ENCODE measurements around the gene NGFR.

The NGFR gene

GRCh38 chr17:49469831-49470810 lies 25.0 kb upstream of the NGFR start:
- DNase-seq: no peak

DNA sequence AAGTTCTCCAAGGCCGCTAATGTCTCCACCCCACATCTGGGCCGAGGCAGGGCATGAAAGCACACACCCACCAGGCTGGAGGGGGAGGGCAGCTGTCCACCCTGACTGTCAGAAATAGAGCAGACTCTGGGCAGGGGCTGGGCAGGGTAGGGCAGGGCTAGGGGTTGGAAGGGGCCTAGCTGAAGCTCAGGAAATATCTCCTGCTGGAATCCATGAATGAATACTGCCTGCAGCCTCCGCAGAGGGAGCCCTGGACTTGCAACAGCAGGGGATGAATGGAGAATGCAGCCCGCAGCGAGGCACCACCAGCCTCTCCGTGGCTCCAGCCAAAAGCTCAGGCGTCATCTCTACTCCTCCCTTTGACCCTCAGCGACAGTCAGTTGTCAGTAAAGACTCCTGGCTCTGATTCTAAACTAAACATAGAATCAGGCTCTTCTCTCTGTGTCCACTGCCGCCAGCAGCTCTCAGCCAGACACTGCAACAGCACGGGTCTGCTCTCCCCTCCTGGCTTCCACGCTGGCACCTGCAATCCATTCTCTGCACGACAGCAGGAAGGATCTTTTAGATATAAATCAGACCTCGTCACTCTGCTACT lies 23.9 kb upstream of the NGFR start:
- no peak for DNase-seq

DNA sequence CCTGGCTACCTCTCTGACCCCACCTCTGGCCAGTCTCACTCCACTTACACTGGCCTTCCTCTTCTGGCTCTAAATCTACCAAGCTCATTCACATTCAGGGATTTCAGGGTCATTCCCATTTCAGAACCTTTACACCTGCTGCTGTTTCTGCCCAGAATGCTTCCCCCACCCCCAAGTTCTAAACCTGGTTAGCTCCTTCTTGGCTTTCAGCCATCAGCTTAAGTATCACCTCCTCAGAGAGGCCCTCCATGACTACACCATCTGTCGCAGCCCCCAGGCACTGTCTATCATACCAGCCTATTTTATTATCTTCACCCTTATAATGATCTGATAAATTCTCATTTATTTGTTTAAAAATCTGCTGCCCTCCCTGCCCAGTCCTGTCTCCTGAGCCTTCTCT lies 23.3 kb upstream of the NGFR start:
- DNase-seq: no peak

DNA sequence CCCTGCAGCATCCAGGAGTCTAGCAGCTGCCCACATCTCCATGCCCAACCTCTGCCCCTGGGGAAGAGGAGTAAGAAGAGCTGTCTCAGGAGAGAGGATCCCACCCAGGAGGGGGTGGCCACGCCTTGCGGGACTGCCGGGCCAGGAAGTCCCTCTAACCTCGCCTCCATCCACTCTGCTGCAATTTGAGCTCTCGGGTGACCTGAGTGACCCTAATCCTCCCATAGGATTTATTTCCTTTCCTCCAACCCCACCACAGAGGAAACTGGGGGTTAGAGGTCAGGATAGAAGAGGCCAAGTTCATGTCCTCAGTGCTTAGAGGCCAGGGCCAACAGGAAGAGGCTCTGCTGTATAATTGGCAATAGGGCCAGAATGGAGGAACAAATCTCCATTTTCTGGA lies 22.6 kb upstream of the NGFR start:
- no peak for DNase-seq

- no peak for DNase-seq
Measured at GRCh38 chr17:49473900-49474751, 21.0 kb upstream of the NGFR start.

DNA sequence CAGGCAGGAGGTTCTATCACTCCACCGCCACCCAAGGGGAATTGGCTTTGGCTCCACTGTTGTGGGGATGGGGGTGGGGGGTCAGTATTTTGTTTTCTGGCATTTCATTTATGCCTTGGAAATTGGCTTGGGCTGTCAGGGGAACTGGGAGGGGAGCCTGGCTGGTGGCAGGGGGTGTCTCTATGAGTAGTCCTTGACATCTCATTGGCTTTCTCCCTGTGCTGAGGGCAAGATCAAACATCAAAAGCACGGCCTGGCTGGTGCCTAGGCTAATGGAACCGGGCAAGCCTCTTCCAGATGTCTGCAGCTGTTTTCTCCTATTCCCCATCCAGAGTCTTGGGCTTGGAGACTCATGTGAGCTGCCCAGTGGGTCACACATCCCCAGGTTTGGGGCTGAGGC lies 17.4 kb upstream of the NGFR start:
- DNase-seq: no peak

- no peak for DNase-seq
Measured at GRCh38 chr17:49480836-49481615, 14.1 kb upstream of the NGFR start.

- no peak for DNase-seq
Measured at GRCh38 chr17:49482144-49482817, 12.8 kb upstream of the NGFR start.

DNA sequence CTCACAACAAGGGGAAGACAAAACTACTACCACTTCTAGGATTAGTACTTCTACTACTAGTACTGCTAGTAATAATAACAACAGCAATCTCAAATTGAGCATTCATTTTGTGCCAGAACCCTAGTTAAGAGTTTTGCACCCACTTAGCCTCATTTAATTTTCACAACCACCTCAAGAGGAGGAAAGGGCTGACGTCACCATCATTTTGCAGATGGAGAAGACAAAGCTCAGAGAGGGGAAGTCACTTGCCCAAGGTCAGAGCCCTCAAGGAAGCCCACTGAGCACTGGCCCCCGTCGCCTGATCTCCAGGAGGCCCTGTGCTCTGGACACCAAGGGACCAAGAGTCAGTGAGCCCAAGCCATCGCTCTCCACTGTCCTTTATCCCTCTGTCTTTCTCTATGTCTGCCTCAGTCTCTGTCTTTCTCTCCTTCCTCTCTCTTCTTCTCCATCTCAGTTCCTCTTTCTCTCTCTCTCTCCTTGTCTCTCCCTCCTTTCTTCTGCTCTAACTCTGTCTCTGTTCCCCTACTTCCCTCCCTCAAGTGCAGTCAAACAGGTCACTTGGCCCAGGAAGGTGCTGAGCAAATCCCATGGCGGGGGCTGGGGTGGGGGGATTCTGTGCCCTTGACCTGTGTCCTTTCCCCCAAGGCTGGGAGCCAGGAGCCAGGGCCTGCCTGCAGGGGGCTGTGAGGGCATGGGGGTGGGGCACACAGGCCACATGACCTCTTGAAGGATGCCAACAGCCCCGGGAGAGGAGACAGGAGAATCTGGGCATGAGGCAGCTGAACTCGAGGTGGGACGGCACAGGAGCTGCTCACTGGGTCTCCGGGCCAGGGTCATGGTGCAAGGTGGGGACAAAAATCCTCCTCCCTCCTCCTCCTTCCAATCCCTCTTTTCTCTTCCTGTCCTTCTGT lies 11.2 kb upstream of the NGFR start:
- DNase-seq: no peak

- no peak for DNase-seq
Measured at GRCh38 chr17:49484588-49484987, 10.5 kb upstream of the NGFR start.

DNA sequence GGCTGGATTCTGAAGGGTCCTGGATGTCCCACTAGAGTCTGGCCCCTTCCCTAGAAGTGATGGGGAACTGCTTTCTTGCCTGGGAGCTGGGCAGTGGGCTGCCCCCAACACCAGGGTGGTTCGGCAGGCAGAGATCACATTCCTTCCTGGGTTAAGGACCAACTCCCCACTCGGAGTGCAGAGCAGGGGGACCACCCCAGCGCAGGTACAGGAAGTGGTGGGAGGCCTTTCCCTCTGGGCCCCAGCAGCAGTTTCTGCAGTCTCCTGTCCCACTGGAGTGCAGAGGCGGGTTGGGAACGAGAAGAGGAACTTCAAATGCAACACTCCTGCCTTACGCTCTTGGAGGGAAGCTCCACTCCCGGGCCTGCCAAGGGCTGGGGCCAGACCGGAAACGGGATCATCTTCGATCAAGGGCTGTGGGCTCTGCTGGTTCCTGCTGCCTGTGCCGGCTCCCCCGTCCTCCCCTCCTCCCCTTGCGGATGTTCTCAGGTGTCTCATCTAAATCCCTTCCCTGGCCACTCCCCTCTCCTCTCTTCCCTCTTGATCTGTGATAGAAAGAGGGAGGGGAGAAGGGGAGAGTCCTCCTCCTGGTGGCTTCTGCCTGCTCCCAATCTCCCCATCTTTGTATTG lies 9.0 kb upstream of the NGFR start:
- no peak for DNase-seq

DNA sequence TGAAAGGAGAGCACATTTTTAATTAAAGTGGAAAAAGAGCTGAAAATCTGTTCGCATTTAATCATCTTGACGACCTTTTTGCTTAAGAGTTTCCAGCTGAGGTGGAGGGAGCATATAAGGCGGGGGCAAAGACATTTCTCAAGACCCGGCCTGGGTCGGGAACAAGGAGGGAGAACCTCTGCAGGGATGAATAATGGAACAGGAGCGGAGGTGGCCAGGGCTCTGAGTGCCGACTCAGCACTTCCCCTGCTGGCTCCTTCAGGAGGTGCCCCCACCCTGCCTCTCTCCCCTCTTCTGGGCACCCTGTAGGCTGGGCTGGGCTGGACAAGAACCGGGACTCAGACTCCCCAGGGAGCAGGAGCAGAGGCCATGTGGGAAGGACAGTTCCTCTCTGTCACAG lies 7.9 kb upstream of the NGFR start:
- DNase-seq: no peak

DNA sequence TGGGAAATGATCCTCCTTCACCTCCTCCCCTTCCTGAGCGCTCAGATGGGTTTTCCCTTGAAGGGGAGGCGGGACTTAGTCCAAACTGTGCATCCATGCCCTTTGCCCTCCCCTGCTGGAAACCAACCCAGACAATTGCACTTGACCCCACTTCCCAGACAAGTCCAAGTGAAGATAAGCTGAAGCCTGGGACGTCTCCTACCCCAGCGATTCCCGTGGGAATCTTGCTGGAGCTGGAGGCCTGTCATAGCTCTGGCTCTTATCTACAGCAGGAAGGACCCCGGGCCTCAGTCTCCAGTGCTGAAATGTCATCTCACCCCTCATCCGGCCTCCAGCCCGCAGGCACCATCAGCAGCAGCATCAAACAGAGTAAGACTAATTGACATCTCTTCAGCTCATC lies 6.5 kb upstream of the NGFR start:
- DNase-seq: no peak

DNA sequence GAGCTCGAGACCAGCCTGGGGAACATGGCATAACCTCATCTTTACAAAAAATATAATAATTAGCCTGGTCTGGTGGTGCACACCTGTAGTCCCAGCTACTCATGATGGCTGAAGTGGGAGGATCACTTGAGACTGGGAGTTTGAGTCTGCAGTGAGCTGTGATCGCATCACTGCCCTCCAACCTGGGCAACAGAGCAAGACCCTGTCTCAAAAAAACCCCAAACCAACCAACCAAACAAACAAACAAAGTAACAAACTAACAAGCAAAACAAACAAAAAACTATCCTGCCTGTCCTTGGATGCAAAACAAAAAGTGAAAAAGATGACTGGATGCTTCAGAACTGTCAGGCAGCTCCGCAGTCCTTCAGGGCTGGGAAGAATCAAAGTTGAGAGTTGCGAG lies 5.7 kb upstream of the NGFR start:
- DNase-seq: no peak

- DNase-seq: no peak
Measured at GRCh38 chr17:49490276-49490675, 4.8 kb upstream of the NGFR start.

DNA sequence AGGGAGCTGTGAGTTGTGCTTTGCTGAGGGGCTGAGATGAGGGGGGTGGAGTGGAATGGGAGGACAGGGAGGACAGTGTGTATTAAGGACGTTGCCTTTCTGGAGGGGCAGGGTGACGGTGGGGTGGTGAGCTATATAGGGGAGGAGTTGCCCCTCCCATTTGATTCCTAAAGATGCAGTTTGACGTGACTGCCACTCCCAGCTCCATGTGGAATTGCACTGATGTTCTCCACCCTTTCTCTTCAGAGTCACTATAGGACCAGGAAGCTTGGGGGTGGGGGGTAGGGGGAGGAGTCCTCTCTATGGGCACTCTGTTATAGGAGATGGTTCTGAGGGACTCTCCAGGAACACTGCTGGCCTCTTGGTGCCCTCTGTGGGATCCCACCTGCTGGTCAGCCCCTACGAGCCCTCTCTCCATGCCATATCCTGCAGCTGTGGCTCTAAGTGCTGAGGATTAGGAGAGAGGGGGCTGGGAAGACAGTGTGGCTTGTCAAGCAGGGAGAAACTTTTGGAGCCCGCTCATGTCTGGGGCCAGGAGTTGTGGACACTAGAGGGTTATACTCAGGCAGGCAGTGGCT lies 3.8 kb upstream of the NGFR start:
- DNase-seq: no peak

DNA sequence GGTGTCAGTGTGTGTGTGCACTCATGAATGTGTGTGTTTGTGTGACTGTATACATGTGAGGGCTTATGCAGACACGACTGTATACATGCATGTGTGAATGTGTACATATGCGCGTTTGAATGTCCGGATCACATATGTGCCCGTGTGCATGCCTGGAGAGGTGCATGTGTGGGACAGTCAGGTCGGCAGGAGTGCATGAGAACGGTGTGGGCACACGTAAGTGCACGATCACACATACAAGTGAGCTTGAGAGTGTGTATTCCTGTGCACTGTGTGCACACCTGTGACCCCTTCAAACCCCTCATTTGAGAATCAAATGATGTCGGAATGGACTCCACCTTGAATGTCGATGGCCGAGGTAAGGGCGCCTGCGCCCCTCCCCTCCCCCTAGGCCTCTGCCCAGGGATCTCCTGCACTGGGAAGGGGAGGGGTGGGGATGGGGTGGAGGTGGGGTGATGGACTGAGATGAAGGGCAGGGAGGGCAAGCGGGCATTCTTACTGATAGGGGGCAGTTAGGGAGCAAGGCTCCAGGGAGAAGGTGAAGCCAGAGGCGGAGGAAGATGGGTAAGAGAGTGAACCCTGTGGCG lies 601 bp upstream of the NGFR start:
- no peak for DNase-seq

DNA sequence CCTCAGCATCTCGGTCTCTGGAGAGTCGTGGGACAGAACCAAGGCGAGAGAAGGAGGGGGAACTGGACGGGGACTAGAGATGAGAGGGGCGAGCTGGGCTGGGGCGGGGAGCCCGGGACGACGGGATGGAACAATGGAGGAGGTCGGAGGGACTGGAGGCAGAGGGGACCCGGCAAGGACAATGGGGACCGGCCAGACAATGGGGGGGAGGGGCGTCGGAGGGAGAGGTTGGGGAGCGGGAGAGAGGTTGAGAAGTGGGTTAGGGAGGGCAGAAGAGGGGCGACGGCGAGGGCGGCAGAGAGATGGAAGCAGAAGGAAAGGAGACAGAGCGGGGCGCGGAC lies 719 bp downstream of the NGFR start:
- DNase-seq: no peak

- no peak for DNase-seq
Measured at GRCh38 chr17:49496183-49496866, 1.2 kb downstream of the NGFR start.

DNA sequence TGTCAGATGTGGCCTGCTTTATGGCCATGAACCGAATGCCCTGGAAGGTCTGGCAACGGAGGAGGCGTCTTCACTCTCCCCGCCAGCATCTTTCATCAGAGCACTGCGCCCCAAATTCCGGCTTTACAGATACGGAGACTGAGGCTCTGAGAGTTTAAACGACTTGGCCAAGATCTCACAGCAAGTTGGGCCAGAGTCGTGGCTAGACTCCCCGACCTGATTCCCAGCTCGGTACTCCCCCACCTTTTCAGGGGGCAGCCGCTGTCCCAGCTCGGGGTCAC lies 1.7 kb downstream of the NGFR start:
- DNase-seq: no peak

All from DMS79 (cell line).